OCI-LY7 (cell line): ENCODE results near the gene CCDC92B. TPM values are rescaled to one million over a fixed set of nuclear protein-coding genes. Genes with fewer than 3 reads are reported as not detected.
A peak's percentile ranks its signal among the peaks of the same experiment; 100 is the strongest.

Source experiments
- BruUV-seq: library from RNA; stranded (reverse); fragments of 400-500 nt; replicated peaks from 2 replicates; lab custom pipeline; 2021; lab: Mats Ljungman, UMichigan
- CTCF ChIA-PET: fragments of 300-600 bp; sonication (Branson Sonifier 250); formaldehyde crosslinking; loops from one replicate; lab custom pipeline; 2022; ENCODE audit warnings: antibody characterized with exemption; ENCODE audit not compliant: unreplicated experiment; lab: Charles Lee
- POLR2A ChIA-PET: fragments of 300-600 bp; sonication (Branson Sonifier 250); formaldehyde crosslinking; loops from one replicate; lab custom pipeline; 2022; ENCODE audit warnings: antibody characterized with exemption; lab: Charles Lee
- DNase-seq: peaks from one replicate; pipeline ENCODE4 v3.0.0-alpha.2; 2015; ENCODE audit warnings: low spot score
- H2AFZ ChIP-seq: fragments of 200-600 bp; sonication (generic), shearing (Covaris generic); 2 replicates; pipeline ENCODE4 v1.6.1; 2014; ENCODE audit warnings: mild to moderate bottlenecking, antibody characterized with exemption, low read length, moderate library complexity
- H3K27ac ChIP-seq: fragments of 200-600 bp; sonication (generic); 2 replicates; pipeline ENCODE4 v1.5.1; 2014; ENCODE audit warnings: mixed run types, low read depth, mild to moderate bottlenecking, moderate library complexity, low read length, inconsistent platforms; ENCODE audit not compliant: poor library complexity, severe bottlenecking
- H3K36me3 ChIP-seq: fragments of 200-600 bp; sonication (generic); 2 replicates; pipeline ENCODE4 v1.6.1; 2014; ENCODE audit warnings: mild to moderate bottlenecking, antibody characterized with exemption, low read length, moderate library complexity, mixed read lengths; ENCODE audit not compliant: insufficient read depth
- H3K4me1 ChIP-seq: fragments of 200-600 bp; sonication (generic); 2 replicates; pipeline ENCODE4 v1.5.1; 2014; ENCODE audit warnings: mild to moderate bottlenecking, low read length; ENCODE audit not compliant: insufficient read depth, poor library complexity, severe bottlenecking
- H3K4me2 ChIP-seq: fragments of 200-600 bp; sonication (generic); 2 replicates; pipeline ENCODE4 v1.6.1; 2014; ENCODE audit warnings: mild to moderate bottlenecking, low read length
- H3K4me3 ChIP-seq: fragments of 200-600 bp; sonication (generic); 2 replicates; pipeline ENCODE4 v1.5.1; 2014; ENCODE audit warnings: mild to moderate bottlenecking, low read depth, low read length; ENCODE audit not compliant: poor library complexity, severe bottlenecking
- H3K79me2 ChIP-seq: fragments of 200-600 bp; sonication (generic); 2 replicates; pipeline ENCODE4 v1.6.1; 2016; ENCODE audit warnings: low read depth, mild to moderate bottlenecking, low read length, moderate library complexity, mixed read lengths; ENCODE audit not compliant: insufficient read depth
- H3K9me2 ChIP-seq: fragments of 200-600 bp; sonication (generic); 2 replicates; pipeline ENCODE4 v1.6.1; 2016; ENCODE audit warnings: mild to moderate bottlenecking, low read length, mixed read lengths; ENCODE audit not compliant: insufficient read depth
- H3K9me3 ChIP-seq: fragments of 200-600 bp; sonication (generic); 2 replicates; pipeline ENCODE4 v1.6.1; 2014; ENCODE audit warnings: mild to moderate bottlenecking, mixed run types, low read length, mixed read lengths
- H4K20me1 ChIP-seq: fragments of 200-600 bp; sonication (generic); 2 replicates; pipeline ENCODE4 v1.6.1; 2014; ENCODE audit warnings: mild to moderate bottlenecking, antibody characterized with exemption, low read length, moderate library complexity, mixed read lengths; ENCODE audit not compliant: insufficient read depth
- EZH2phosphoT487 ChIP-seq: fragments of 200-600 bp; sonication (generic); IDR thresholded peaks from 2 replicates; pipeline ENCODE4 v1.6.1; 2018; ENCODE audit warnings: low read depth, borderline replicate concordance, mild to moderate bottlenecking, mixed run types, antibody characterized with exemption, low read length, moderate library complexity, mixed read lengths
- intact Hi-C: fragments of 100-400 bp; cut with micrococcal nuclease; formaldehyde crosslinking; loops from one replicate; pipeline ENCODE4 v1.10.0; 2022; ENCODE audit not compliant: unreplicated experiment
- total RNA-seq, 2 experiments: library from RNA; depleted of rRNA in 1 of 2; stranded (reverse); fragments of >200 nt in 1 of 2; shearing (Covaris generic) in 1 of 2; gene quantifications; 2 replicates each; pipeline ENCODE4 v1.2.3, GENCODE V29; 2014 to 2022
- TF ChIP-seq, protein P1 (sequence below): fragments of 200-600 bp; sonication (generic); conservative IDR thresholded peaks from 2 replicates; pipeline ENCODE4 v1.5.1; 2014; ENCODE audit warnings: mild to moderate bottlenecking, antibody characterized with exemption, low read length, moderate library complexity, mixed read lengths

The CCDC92B gene
- total RNA-seq, 2 experiments from 2014 or later: not detected

GRCh38 chr17:2690165-2691068 is 59.0 kb downstream of the CCDC92B start:
- no peak for DNase-seq
- intact Hi-C loops: no loop called here
- H2AFZ ChIP-seq: no peak overlapping the region
- BruUV-seq: no TSS peak
- H3K4me2 ChIP-seq: no peak overlapping the region; the same call in 1 of the 2 replicates
- no peaks in the 10 kb centered on the region for H3K79me2 ChIP-seq
- ChIA-PET CTCF (no interaction called here), POLR2A (no interaction called here)
- no peaks in the 10 kb centered on the region for H3K9me2 ChIP-seq
- H3K9me3 ChIP-seq: no peaks in the 10 kb centered on the region
- TF ChIP-seq EZH2phosphoT487: no peak
- TF ChIP-seq, protein P1, sequence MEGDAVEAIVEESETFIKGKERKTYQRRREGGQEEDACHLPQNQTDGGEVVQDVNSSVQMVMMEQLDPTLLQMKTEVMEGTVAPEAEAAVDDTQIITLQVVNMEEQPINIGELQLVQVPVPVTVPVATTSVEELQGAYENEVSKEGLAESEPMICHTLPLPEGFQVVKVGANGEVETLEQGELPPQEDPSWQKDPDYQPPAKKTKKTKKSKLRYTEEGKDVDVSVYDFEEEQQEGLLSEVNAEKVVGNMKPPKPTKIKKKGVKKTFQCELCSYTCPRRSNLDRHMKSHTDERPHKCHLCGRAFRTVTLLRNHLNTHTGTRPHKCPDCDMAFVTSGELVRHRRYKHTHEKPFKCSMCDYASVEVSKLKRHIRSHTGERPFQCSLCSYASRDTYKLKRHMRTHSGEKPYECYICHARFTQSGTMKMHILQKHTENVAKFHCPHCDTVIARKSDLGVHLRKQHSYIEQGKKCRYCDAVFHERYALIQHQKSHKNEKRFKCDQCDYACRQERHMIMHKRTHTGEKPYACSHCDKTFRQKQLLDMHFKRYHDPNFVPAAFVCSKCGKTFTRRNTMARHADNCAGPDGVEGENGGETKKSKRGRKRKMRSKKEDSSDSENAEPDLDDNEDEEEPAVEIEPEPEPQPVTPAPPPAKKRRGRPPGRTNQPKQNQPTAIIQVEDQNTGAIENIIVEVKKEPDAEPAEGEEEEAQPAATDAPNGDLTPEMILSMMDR: no peak
- H3K36me3 ChIP-seq: peaks cover 73% of the 10 kb centered on the region
- H3K27ac ChIP-seq: no peak overlapping the region
- no peaks in the 10 kb centered on the region for H3K4me1 ChIP-seq
- H3K4me3 ChIP-seq: no peak overlapping the region
- H4K20me1 ChIP-seq: no peaks in the 10 kb centered on the region

DNA sequence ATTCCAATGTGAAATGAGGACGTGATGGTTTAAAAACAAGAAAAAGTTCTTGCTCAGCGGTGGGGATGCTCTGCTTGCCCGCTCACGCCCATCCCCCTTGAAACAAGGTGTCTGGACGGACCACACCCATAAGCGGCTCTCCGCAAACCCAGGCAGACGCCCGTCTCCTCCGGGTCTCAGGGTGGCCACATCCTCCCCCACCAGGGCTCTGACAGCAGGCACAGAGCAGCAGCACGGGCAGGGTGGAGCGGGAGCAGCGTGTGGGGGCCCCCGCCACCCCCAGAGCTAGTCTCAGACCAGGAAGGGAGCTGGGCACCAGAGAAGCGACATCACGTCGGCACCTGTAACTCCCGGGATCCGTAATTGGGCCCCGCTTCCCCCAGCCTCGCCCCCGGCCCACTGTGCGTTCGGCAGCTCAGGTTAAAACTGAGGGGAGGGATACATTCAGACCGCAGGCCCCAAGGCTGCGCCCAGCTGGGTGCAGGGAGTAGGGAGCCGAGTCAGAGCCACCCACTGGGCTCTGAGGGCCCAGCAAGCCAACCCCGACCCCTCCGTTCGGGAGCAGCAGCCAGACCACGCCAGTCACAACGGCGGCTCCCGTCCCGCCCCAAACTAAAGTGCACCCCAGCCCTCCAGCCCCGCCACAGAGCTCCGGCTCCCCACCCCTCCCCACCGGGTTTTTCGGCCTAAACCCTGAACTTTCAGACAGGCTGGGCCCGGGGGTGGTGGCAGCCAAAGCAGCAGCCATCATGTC is 59.9 kb downstream of the CCDC92B start:
- Histone ChIP-seq H3K27ac (no peak overlapping the region), H4K20me1 (no peaks in the 10 kb centered on the region), H3K36me3 (peaks cover 72% of the 10 kb centered on the region), H3K4me2 (no peak overlapping the region; the same call in 1 of the 2 replicates), H3K79me2 (no peaks in the 10 kb centered on the region), H3K4me3 (no peak overlapping the region), H3K9me2 (no peaks in the 10 kb centered on the region), H3K4me1 (no peaks in the 10 kb centered on the region), H2AFZ (no peak overlapping the region), H3K9me3 (no peaks in the 10 kb centered on the region)
- BruUV-seq: TSS peak; percentile 72
- CTCF ChIA-PET: no interaction called here
- DNase-seq: no peak
- TF ChIP-seq, protein P1: no peak
- intact Hi-C loops: loop anchor here (10.0 kb wide), 1 partner anchor 255 kb away; no protein-coding TSS in a partner anchor
- POLR2A ChIA-PET: no interaction called here
